Natural killer cell (primary cell): ENCODE results near the gene BEND4. TPM values are rescaled to one million over a fixed set of nuclear protein-coding genes. Genes with fewer than 3 reads are reported as not detected.

Experiments
- ATAC-seq, 3 donors: fragments of 150-1000 bp in 2 of 3; fragments of 200-7000 bp in 1 of 3; cut with Tn5 transposase; 1 replicate in 1 of 3; 2 replicates in 2 of 3; pipeline ENCODE4 v1.10.0; 2021; ENCODE audit warnings: mild to moderate bottlenecking in 2 of 3, moderate library complexity in 2 of 3
- DNase-seq, 2 donors: peaks; one replicate each; pipeline versions ENCODE4 v3.0.0 to v3.0.0-alpha.2; 2013 to 2021; ENCODE audit warnings: mixed read lengths in 1 of 2
- H3K27ac ChIP-seq: one replicate; pipeline ENCODE4 v1.5.1; 2013; ENCODE audit warnings: mild to moderate bottlenecking, low read length
- H3K27me3 ChIP-seq: one replicate; pipeline ENCODE4 v1.6.1; 2013; ENCODE audit warnings: low read length; ENCODE audit not compliant: control insufficient read depth, insufficient read depth
- H3K36me3 ChIP-seq: one replicate; pipeline ENCODE4 v1.6.1; 2013; ENCODE audit warnings: low read length; ENCODE audit not compliant: control insufficient read depth, insufficient read depth
- H3K4me1 ChIP-seq: one replicate; pipeline ENCODE4 v1.6.1; 2013; ENCODE audit warnings: low read length; ENCODE audit not compliant: control insufficient read depth, insufficient read depth
- H3K4me3 ChIP-seq: one replicate; pipeline ENCODE4 v1.5.1; 2013; ENCODE audit warnings: low read length
- H3K9me3 ChIP-seq: one replicate; pipeline ENCODE4 v1.6.1; 2013; ENCODE audit warnings: low read length; ENCODE audit not compliant: control insufficient read depth, insufficient read depth
- H3K27ac Mint-ChIP-seq, 2 donors: one replicate each; pipeline ENCODE4 v1.8.0; 2022; ENCODE audit warnings: mild to moderate bottlenecking in 2 of 2, mixed read lengths in 2 of 2, moderate library complexity in 1 of 2
- H3K27me3 Mint-ChIP-seq, 2 donors: one replicate each; pipeline ENCODE4 v1.8.0; 2022; ENCODE audit warnings: low read depth in 2 of 2, mixed read lengths in 2 of 2
- H3K36me3 Mint-ChIP-seq: one replicate; pipeline ENCODE4 v1.8.0; 2022; ENCODE audit warnings: mixed read lengths
- H3K4me1 Mint-ChIP-seq, 2 donors: one replicate each; pipeline ENCODE4 v1.8.0; 2022; ENCODE audit warnings: mixed read lengths in 2 of 2
- H3K4me3 Mint-ChIP-seq: one replicate; pipeline ENCODE4 v1.8.0; 2022; ENCODE audit warnings: mild to moderate bottlenecking, moderate library complexity, mixed read lengths
- H3K9me3 Mint-ChIP-seq, 2 donors: one replicate each; pipeline ENCODE4 v1.8.0; 2022; ENCODE audit warnings: mixed read lengths in 2 of 2
- CTCF ChIP-seq: fragments of 200-600 bp; IDR thresholded peaks from one replicate; pipeline ENCODE4 v1.8.0; 2022; ENCODE audit warnings: antibody characterized with exemption
- WGBS: methylation state at CpG from one replicate; pipeline ENCODE4 v1.1.7; 2013; ENCODE audit warnings: missing lambda C conversion rate; ENCODE audit not compliant: insufficient coverage; 5-methylcytosine and 5-hydroxymethylcytosine counted together
- intact Hi-C: fragments of 100-400 bp; cut with micrococcal nuclease; formaldehyde crosslinking; loops from one replicate; pipeline ENCODE4 v1.14.2; 2022
- total RNA-seq, 4 donors: library from RNA; stranded (reverse); fragments of 120-200 nt in 1 of 4; gene quantifications; one replicate each; pipeline versions ENCODE4 v1.2.3 to v1.2.4, GENCODE V29; 2013 to 2022

Gene BEND4
- total RNA-seq, 3 donors from 2014 or later (not counting 1 experiment from before 2014, with no cell fraction given) = 0.23 to 0.45 (median 0.43) TPM

GRCh38 chr4:42066402-42066801 is 86.1 kb downstream of the BEND4 start:
- Histone ChIP-seq H3K36me3 (peaks cover 35% of the 10 kb centered on the region), H3K4me3 (no peak overlapping the region), H3K9me3 (no peaks in the 10 kb centered on the region), H3K27me3 (no peaks in the 10 kb centered on the region), H3K27ac (no peak overlapping the region), H3K4me1 (no peaks in the 10 kb centered on the region)
- ATAC-seq = no peak
- no peaks in the 10 kb centered on the region for H3K4me1 Mint-ChIP-seq
- peaks cover 4% of the 10 kb centered on the region for H3K36me3 Mint-ChIP-seq
- intact Hi-C loops = no loop called here
- no peaks in the 10 kb centered on the region for H3K27me3 Mint-ChIP-seq
- no peaks in the 10 kb centered on the region for H3K9me3 Mint-ChIP-seq
- DNase-seq = no peak
- 100% methylated on average over 2 of the region's 2 CpGs for WGBS
- TF ChIP-seq CTCF = no peak
- H3K27ac Mint-ChIP-seq = no peak overlapping the region
- no peak overlapping the region for H3K4me3 Mint-ChIP-seq

Other genes with a start within 250 kb of the BEND4 start
- gene TMEM33, start 217.2 kb downstream of the BEND4 start, total RNA-seq = 10 to 100 TPM; 30.3 to 37.4 (median 33.5) TPM
- under 1 TPM; 0.16 to 0.48 (median 0.32) TPM for gene DCAF4L1, start 170.9 kb downstream of the BEND4 start, total RNA-seq
- 10 to 100 TPM; 22.2 to 23.1 (median 22.8) TPM for gene SLC30A9, start 162.1 kb downstream of the BEND4 start, total RNA-seq
- gene SHISA3, start 244.8 kb upstream of the BEND4 start, total RNA-seq = not detected